HL-60 (cell line): ENCODE results near the gene RASSF8.

Experiments
- CTCF ChIP-seq: IDR thresholded peaks from one replicate; pipeline ENCODE4 v1.5.1; 2011; ENCODE audit warnings: low read length, control low read depth, inconsistent platforms; ENCODE audit not compliant: insufficient read depth
- SPI1 ChIP-seq: IDR thresholded peaks from 2 replicates; pipeline ENCODE4 v1.6.1; 2012; ENCODE audit warnings: low read depth, mild to moderate bottlenecking, borderline replicate concordance

DNA sequence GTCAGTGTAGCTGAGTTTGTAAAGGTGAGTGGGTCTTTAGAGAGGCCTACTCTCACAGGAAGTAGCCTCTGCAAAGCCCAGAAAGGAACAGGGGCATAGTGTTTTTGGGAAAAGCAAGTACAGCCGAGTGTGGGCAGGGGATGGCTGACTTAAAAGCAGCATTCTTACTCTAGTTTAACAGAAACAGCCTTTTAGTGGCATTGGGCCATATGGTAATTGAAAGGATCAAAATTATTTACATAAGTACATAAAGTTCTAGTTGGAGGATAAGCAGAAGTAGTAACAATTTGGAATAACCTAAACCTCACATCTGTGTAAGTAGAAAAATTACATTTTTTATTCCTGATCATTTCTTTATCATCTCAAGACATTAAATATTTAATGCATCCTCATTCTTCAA, 49.1 kb downstream of the RASSF8 start:
- TF ChIP-seq SPI1 (no peak), CTCF (no peak)
